T-helper 17 cell (primary cell): ENCODE results near the gene LRRC8A. TPM values are rescaled to one million over a fixed set of nuclear protein-coding genes. Genes with fewer than 3 reads are reported as not detected.

Experiments
- ATAC-seq: fragments of 150-1000 bp; cut with Tn5 transposase; 2 replicates; pipeline ENCODE4 v1.10.0; 2021; ENCODE audit warnings: mild to moderate bottlenecking, moderate library complexity
- DNase-seq, 3 donors: peaks; one replicate each; pipeline versions ENCODE4 v3.0.0 to v3.0.0-alpha.2; 2020 to 2021
- H3K9me3 ChIP-seq: one replicate; pipeline ENCODE4 v1.7.0; 2013; ENCODE audit warnings: low read length, mild to moderate bottlenecking; ENCODE audit not compliant: control insufficient read depth, poor library complexity, severe bottlenecking
- H3K27ac Mint-ChIP-seq: one replicate; pipeline ENCODE4 v1.8.0; 2022; ENCODE audit warnings: mild to moderate bottlenecking, moderate library complexity, mixed read lengths
- H3K27me3 Mint-ChIP-seq: one replicate; pipeline ENCODE4 v1.8.0; 2022; ENCODE audit warnings: mixed read lengths
- H3K36me3 Mint-ChIP-seq: one replicate; pipeline ENCODE4 v1.8.0; 2022; ENCODE audit warnings: low read depth, mixed read lengths
- H3K4me1 Mint-ChIP-seq: one replicate; pipeline ENCODE4 v1.8.0; 2022; ENCODE audit warnings: mild to moderate bottlenecking, mixed read lengths
- H3K4me3 Mint-ChIP-seq: one replicate; pipeline ENCODE4 v1.8.0; 2022; ENCODE audit warnings: mild to moderate bottlenecking, moderate library complexity, mixed read lengths
- total RNA-seq, 4 donors: library from RNA in 2 of 4; stranded (reverse) in 2 of 4; gene quantifications; one replicate each; pipeline ENCODE4 v1.2.3 and lab custom pipeline; 2022 to 2026

Gene LRRC8A
- total RNA-seq, 2 donors from 2014 or later: 28.9 to 30.3 TPM

DNA sequence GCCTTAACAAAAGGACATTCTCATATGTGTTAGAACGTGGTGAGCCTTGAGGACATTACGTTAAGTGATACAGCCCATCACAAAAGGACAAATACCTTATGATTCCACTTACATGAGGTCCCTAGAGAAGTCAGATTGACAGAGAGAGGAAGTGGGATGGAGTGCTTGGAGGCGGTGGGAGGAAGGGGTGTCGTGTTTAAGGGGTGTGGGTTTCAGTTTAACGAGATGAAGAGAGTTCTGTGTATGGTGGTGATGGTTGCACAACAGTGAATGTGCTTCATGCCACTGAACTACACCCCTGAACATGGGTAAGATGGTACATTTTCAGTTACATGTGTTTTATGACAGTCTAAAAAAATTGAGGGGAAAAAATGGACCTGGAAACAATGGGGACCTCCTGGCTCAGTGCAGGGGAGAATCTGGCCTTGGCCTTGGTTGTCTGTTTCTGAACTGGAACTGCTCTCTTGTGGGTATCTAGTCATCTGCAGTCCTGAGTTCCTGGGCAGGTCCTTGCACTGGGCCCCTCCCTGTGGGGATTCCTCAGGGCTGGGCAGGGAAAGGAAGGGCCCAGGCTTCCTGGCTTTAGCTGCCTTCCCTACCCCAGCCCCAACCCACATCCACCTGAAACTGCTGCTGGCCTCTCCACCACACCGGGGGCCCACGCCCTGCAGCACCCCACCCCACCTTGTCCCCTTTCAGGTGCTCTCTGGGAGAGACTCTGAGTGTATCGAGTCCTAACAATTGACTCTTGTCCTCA, 17.8 kb downstream of the LRRC8A start:
- ATAC-seq (peak; percentile 18), DNase-seq (no peak)
- Mint-ChIP-seq H3K27ac (peak overlapping the region; percentile 91), H3K27me3 (no peaks in the 10 kb centered on the region), H3K36me3 (peaks cover 2% of the 10 kb centered on the region), H3K4me3 (peak overlapping the region; percentile 75), H3K4me1 (peaks cover 55% of the 10 kb centered on the region)
- no peaks in the 10 kb centered on the region for H3K9me3 ChIP-seq

DNA sequence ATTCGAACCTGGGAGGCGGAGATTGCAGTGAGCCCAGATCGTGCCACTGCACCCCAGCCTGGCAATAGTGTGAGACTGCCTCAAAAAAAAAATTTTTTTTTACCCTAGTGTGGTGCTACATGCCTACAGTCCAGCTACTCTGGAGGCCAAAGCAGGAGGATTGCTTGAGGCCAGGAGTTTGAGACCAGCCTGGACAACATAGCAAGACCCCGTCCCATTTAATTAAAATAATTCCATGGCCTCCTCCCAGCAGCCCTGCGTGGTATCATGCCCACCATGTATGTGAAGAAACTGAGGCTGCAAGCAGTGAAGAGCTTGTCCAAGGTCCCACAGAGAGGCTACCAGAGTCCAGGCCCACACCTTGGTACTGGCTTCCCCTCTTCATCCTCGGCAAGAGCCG, 19.4 kb downstream of the LRRC8A start:
- Mint-ChIP-seq H3K4me3 (no peak overlapping the region), H3K27me3 (no peaks in the 10 kb centered on the region), H3K27ac (peak overlapping the region; percentile 91), H3K36me3 (no peaks in the 10 kb centered on the region), H3K4me1 (peaks cover 47% of the 10 kb centered on the region)
- no peak for ATAC-seq
- no peak for DNase-seq
- H3K9me3 ChIP-seq: no peaks in the 10 kb centered on the region

DNA sequence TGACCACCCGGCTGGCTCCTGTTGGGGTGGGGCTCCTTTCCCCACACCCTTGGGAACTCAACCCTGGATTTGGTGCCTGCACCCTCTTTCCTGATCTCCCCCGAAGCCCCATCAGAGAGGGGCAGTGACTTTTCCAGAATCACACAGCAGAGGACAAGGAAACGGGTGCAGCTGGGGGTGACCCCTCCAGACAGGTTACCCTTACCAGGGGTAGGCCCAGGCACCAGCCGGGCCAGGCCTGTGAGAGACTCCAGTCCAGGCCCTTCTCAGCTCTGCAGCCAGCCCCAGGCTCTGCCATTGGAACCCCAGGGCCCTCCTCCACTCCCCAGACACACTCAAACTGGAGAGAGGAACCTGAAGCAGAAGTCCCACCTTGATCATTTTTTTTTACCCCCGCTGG, 19.9 kb downstream of the LRRC8A start:
- no peaks in the 10 kb centered on the region for H3K36me3 Mint-ChIP-seq
- peak overlapping the region; percentile 79 for H3K4me3 Mint-ChIP-seq
- no peaks in the 10 kb centered on the region for H3K9me3 ChIP-seq
- peaks cover 47% of the 10 kb centered on the region for H3K4me1 Mint-ChIP-seq
- peak; percentile 12 for ATAC-seq
- no peaks in the 10 kb centered on the region for H3K27me3 Mint-ChIP-seq
- peak overlapping the region; percentile 91 for H3K27ac Mint-ChIP-seq
- no peak for DNase-seq

DNA sequence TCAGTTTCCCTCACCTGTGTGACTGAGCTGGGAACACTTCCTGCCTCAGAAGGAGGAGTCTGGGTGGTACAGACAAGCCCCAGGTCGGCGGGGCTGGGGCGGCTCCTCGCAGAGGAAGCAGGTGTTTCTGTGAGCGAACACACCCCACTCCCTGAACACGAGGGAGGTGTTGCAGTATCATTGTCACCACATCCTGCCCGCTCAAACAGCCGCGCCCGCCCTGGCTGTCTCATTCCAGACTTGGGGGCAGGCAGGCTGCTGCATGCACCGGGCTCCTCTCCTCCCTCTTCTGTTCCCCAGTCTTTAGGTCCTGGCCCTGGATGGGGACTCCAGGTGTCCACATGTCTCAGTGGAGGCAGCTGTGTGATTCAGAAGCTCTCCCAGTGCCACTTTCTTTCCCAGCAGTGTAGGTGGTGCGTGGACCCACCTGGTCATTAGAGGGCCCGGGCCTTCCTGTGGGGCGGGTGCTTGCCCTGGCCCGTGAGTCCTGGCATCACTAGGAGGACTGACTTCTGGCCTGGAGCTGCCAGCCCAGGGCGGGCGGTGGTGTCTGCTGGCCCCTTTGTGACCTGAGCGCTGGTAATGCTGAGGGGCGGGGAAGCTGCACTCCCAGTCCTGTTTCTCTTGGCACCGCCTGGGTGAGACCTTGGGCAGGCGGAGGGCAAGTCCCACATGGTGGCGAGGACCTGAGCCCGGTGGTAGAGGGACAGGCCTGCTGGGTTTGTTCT, 20.6 kb downstream of the LRRC8A start:
- ATAC-seq (peak; percentile 96), DNase-seq (peak; percentile 65 to 73 (median 72))
- Mint-ChIP-seq H3K4me3 (peak overlapping the region; percentile 79), H3K27me3 (no peaks in the 10 kb centered on the region), H3K4me1 (peaks cover 45% of the 10 kb centered on the region), H3K27ac (peak overlapping the region; percentile 91), H3K36me3 (no peaks in the 10 kb centered on the region)
- H3K9me3 ChIP-seq: no peaks in the 10 kb centered on the region

DNA sequence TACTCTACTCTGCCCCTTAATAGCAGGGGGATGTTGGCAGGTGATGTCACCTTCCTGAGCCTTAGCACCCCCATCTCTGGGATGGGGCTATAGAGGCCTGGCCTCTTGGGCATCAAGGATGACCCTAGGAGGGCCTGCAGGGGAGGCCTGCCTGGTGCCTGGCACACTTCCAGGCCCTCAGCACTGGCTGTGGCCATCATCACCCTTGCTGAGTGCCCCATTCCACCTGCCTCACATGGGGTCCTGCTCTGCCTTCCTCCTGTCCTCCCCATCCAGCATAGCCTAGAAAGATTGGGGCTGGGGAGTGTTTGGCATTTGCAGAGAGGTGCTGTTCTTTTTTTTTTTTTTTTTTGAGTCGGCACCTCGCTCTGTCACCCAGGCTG, 21.1 kb downstream of the LRRC8A start:
- H3K36me3 Mint-ChIP-seq: no peaks in the 10 kb centered on the region
- H3K27ac Mint-ChIP-seq: peak overlapping the region; percentile 91
- ATAC-seq (no peak), DNase-seq (no peak)
- H3K4me3 Mint-ChIP-seq: peak overlapping the region; percentile 79
- no peaks in the 10 kb centered on the region for H3K27me3 Mint-ChIP-seq
- no peaks in the 10 kb centered on the region for H3K9me3 ChIP-seq
- H3K4me1 Mint-ChIP-seq: peaks cover 41% of the 10 kb centered on the region

GRCh38 chr9:128903871-128904620, 22.1 kb downstream of the LRRC8A start:
- H3K4me3 Mint-ChIP-seq: peak overlapping the region; percentile 49
- H3K27me3 Mint-ChIP-seq: no peaks in the 10 kb centered on the region

DNA sequence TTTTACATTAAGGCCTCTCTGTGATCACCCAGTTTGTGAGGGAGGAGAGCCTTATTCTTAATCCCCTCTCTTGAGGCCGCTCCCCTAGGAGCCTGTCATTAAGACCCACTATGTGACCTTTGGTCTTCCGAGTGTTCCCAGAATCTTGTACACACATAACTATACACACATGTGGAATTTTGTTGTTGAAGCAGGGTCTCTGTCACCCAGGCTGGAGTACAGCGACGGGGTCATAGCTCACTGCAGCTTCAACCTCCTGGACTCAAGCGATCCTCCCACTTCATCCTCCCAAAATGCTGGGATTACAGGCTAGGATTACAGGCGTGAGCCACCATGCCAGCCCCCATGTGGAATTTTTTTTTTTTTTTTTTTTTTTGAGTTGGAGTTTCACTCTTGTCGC, 24.0 kb downstream of the LRRC8A start:
- H3K9me3 ChIP-seq: no peaks in the 10 kb centered on the region
- Mint-ChIP-seq H3K4me1 (peaks cover 27% of the 10 kb centered on the region), H3K27ac (peak overlapping the region; percentile 41), H3K27me3 (no peaks in the 10 kb centered on the region), H3K36me3 (peaks cover 4% of the 10 kb centered on the region), H3K4me3 (no peak overlapping the region)
- no peak for ATAC-seq
- no peak for DNase-seq

More at GRCh38 chr9:128903871-128904620, 22.1 kb downstream of the LRRC8A start:
- peaks cover 4% of the 10 kb centered on the region for H3K36me3 Mint-ChIP-seq
- peaks cover 34% of the 10 kb centered on the region for H3K4me1 Mint-ChIP-seq
- ATAC-seq: no peak
- H3K27ac Mint-ChIP-seq: peak overlapping the region; percentile 89
- no peaks in the 10 kb centered on the region for H3K9me3 ChIP-seq
- no peak for DNase-seq

DNA sequence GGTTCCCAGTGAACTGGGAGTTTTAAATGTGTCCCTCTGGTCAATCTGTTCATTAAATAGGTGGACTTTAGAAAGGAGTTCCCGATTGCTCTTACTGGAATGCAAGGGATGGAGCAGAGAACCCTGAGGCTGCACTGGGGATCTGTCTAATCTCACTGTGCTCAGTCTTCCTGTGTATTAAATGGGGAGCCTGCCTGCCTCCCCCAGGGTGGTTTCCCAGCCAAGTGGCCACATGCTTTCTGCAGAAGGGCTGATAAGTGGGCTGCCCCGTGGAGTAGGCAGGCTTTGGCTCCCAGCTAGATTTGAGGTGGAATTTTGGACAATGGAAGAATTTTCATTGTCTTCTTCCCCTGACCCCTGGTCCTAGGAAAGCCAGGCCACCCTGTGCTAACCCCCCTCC, 24.8 kb downstream of the LRRC8A start:
- Mint-ChIP-seq H3K4me1 (peaks cover 27% of the 10 kb centered on the region), H3K36me3 (peaks cover 4% of the 10 kb centered on the region), H3K4me3 (no peak overlapping the region), H3K27me3 (no peaks in the 10 kb centered on the region), H3K27ac (peak overlapping the region; percentile 41)
- H3K9me3 ChIP-seq: no peaks in the 10 kb centered on the region
- ATAC-seq (no peak), DNase-seq (no peak)

DNA sequence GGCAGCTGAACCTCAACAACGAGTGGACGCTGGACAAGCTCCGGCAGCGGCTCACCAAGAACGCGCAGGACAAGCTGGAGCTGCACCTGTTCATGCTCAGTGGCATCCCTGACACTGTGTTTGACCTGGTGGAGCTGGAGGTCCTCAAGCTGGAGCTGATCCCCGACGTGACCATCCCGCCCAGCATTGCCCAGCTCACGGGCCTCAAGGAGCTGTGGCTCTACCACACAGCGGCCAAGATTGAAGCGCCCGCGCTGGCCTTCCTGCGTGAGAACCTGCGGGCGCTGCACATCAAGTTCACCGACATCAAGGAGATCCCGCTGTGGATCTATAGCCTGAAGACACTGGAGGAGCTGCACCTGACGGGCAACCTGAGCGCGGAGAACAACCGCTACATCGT, 26.4 kb downstream of the LRRC8A start:
- Mint-ChIP-seq H3K27ac (peak overlapping the region; percentile 62), H3K4me3 (no peak overlapping the region), H3K36me3 (peaks cover 10% of the 10 kb centered on the region), H3K27me3 (no peaks in the 10 kb centered on the region), H3K4me1 (peaks cover 33% of the 10 kb centered on the region)
- ATAC-seq (no peak), DNase-seq (no peak)
- no peaks in the 10 kb centered on the region for H3K9me3 ChIP-seq

DNA sequence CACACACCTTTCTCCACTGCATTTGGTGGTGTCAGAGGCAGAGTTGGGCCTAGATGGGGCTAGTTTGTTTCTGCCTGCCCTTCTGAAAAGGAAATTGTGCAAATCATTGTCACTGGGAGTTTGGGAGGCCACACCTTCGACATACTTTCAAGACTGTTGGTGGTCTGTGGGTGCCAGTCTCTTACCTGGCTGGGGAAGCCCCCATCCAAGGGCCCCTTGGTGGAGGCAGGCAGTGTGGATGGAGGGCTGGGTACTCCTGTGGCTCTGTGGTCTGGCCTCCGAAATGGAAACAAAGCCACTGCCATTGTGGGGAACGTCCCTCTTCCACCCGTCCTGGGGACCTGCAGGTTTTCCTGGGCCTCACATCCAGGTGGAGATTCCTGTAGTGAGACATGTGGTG, 27.9 kb downstream of the LRRC8A start:
- no peaks in the 10 kb centered on the region for H3K9me3 ChIP-seq
- peaks cover 28% of the 10 kb centered on the region for H3K4me1 Mint-ChIP-seq

DNA sequence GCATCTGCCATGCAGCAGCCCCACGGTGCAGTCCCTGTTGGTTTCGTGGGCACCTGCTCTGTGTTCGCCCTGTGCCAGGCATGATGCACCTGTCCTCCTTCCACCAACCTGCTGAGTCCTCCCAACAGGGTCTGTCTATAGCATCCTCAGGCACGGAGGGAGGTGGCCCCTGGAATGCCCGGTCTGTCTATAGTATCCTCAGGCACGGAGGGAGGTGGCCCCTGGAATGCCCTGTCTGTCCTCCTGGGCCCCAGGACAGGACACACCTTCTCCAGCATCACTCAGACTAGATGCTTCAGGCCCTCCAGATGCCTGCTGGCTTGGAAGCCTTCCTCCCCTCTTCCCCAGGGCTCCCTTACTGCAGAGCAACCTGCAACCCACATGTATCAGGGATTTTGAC, 29.0 kb downstream of the LRRC8A start:
- no peak overlapping the region for H3K4me3 Mint-ChIP-seq
- no peaks in the 10 kb centered on the region for H3K27me3 Mint-ChIP-seq
- H3K9me3 ChIP-seq: no peaks in the 10 kb centered on the region
- H3K36me3 Mint-ChIP-seq: peaks cover 12% of the 10 kb centered on the region
- ATAC-seq: no peak
- no peak for DNase-seq
- H3K27ac Mint-ChIP-seq: no peak overlapping the region
- peaks cover 30% of the 10 kb centered on the region for H3K4me1 Mint-ChIP-seq

More for the DNA sequence above, 27.9 kb downstream of the LRRC8A start:
- no peak overlapping the region for H3K4me3 Mint-ChIP-seq
- peak overlapping the region; percentile 66 for H3K27ac Mint-ChIP-seq
- peaks cover 10% of the 10 kb centered on the region for H3K36me3 Mint-ChIP-seq
- DNase-seq (no peak), ATAC-seq (no peak)
- H3K27me3 Mint-ChIP-seq: no peaks in the 10 kb centered on the region

- Mint-ChIP-seq H3K4me3 (no peak overlapping the region), H3K27ac (peak overlapping the region; percentile 92), H3K27me3 (no peaks in the 10 kb centered on the region), H3K36me3 (peaks cover 12% of the 10 kb centered on the region), H3K4me1 (peaks cover 29% of the 10 kb centered on the region)
- H3K9me3 ChIP-seq: no peaks in the 10 kb centered on the region
- DNase-seq (no peak), ATAC-seq (no peak)
Observed at GRCh38 chr9:128911529-128912035, 29.6 kb downstream of the LRRC8A start.

GRCh38 chr9:128912270-128912853, 30.4 kb downstream of the LRRC8A start:
- H3K4me3 Mint-ChIP-seq: peak overlapping the region; percentile 28
- H3K4me1 Mint-ChIP-seq: peaks cover 27% of the 10 kb centered on the region
- peaks cover 12% of the 10 kb centered on the region for H3K36me3 Mint-ChIP-seq
- DNase-seq: no peak
- H3K9me3 ChIP-seq: no peaks in the 10 kb centered on the region
- ATAC-seq: no peak
- H3K27ac Mint-ChIP-seq: peak overlapping the region; percentile 92
- H3K27me3 Mint-ChIP-seq: no peaks in the 10 kb centered on the region
